ENCODE data around the gene RNPEP. TPM values are rescaled to one million over a fixed set of nuclear protein-coding genes. Genes with fewer than 3 reads are reported as not detected.

The RNPEP gene
- total RNA-seq (100 to 1,000 TPM in 3 of 5 donors, 10 to 100 TPM in 2; 23.3 to 900 (median 102) TPM), polyA plus RNA-seq (10 to 100 TPM; 31.6 to 38.6 (median 37.6) TPM)
- long read RNA-seq, donor 1, partial matches to known transcripts = 0 of 4 reads
- long read RNA-seq, donor 1, other reads (novel, unspliced or antisense) = 0 of 4 reads
- long read RNA-seq, donor 2, transcript RNPEP-201 (11 exons, 2,427 nt) = major isoform, 7 of 7 reads
- long read RNA-seq, donor 2, partial matches to known transcripts = 0 of 7 reads
- long read RNA-seq, donor 2, other reads (novel, unspliced or antisense) = 0 of 7 reads
- long read RNA-seq, donor 3, partial matches to known transcripts = 5 of 9 reads
- long read RNA-seq, donor 3, other reads (novel, unspliced or antisense) = 0 of 9 reads
- long read RNA-seq, donor 4 = 0 reads
- long read RNA-seq, donor 5, transcript RNPEP-201 (11 exons, 2,427 nt) = major isoform, 14 of 14 reads
- long read RNA-seq, donor 5, partial matches to known transcripts = 0 of 14 reads
- long read RNA-seq, donor 5, other reads (novel, unspliced or antisense) = 0 of 14 reads
- long read RNA-seq, donor 6 = 0 reads
- long read RNA-seq, donor 7, transcript RNPEP-201 (11 exons, 2,427 nt) = major isoform, 7 of 23 reads
- long read RNA-seq, donor 7, partial matches to known transcripts = 16 of 23 reads
- long read RNA-seq, donor 7, other reads (novel, unspliced or antisense) = 0 of 23 reads
- long read RNA-seq, donor 8, transcript RNPEP-201 (11 exons, 2,427 nt) = major isoform, 7 of 15 reads
- long read RNA-seq, donor 8, partial matches to known transcripts = 8 of 15 reads
- long read RNA-seq, donor 8, other reads (novel, unspliced or antisense) = 0 of 15 reads
- long read RNA-seq, donor 9, partial matches to known transcripts = 0 of 3 reads
- long read RNA-seq, donor 9, other reads (novel, unspliced or antisense) = 0 of 3 reads
- long read RNA-seq, donor 10, partial matches to known transcripts = 0 of 3 reads
- long read RNA-seq, donor 10, other reads (novel, unspliced or antisense) = 0 of 3 reads

GRCh38 chr1:201982623-201983379 lies at the start of gene RNPEP:
Gene RNPEP, plus strand, starts transcription at chr1:201982648. Its CDS starts 19 bp downstream, at chr1:201982667.
- 0 to 1% (median 0%) methylated on average over 40 to 80 of the region's 80 CpGs for WGBS, 5 donors
- no peak for TF ChIP-seq POLR2A (IDR thresholded peaks at IDR 0.05)
- peak in 2 of 3 donors; percentile 65 for TF ChIP-seq POLR2AphosphoS5 (IDR thresholded peaks at IDR 0.05)
- TF ChIP-seq EP300 (IDR thresholded peaks at IDR 0.05) = no peak
- TF ChIP-seq CTCF (IDR thresholded peaks at IDR 0.05) = peak in 1 of 7 experiments; percentile 6
- Histone ChIP-seq H3K4me3 (peak within 1 kb of the TSS; percentile 69 to 97 (median 94)), H3K4me1 (peaks cover 9 to 33% (median 26%) of the 10 kb centered on the region in 4 donors), H3K36me3 (peaks cover 0 to 5% (median 0%) of the 10 kb centered on the region in 4 donors), H3K27me3 (no peaks in the 10 kb centered on the region), H3K9me3 (no peaks in the 10 kb centered on the region), H3K27ac (peak within 1 kb of the TSS; percentile 87 to 97 (median 93))
- intact Hi-C loops (cut with DNase I; ENCODE audit: low total_unique reads) = no loop called here
- DNase-seq = peak; percentile 74 to 87

GRCh38 chr1:201933840-201934430 lies 48.5 kb upstream of the RNPEP start:
- Histone ChIP-seq H3K9me3 (no peaks in the 10 kb centered on the region), H3K27me3 (no peaks in the 10 kb centered on the region), H3K36me3 (peaks cover 0 to 18% (median 1%) of the 10 kb centered on the region in 4 donors), H3K4me1 (peaks cover 0 to 51% (median 13%) of the 10 kb centered on the region in 4 donors), H3K27ac (peak overlapping the region in 3 of 5 donors; percentile 49 to 91 (median 57)), H3K4me3 (no peak overlapping the region)
- TF ChIP-seq POLR2AphosphoS5 (IDR thresholded peaks at IDR 0.05) (peak in 1 of 3 donors; percentile 15), EP300 (IDR thresholded peaks at IDR 0.05) (no peak), POLR2A (IDR thresholded peaks at IDR 0.05) (no peak), CTCF (IDR thresholded peaks at IDR 0.05) (no peak)
- no peak for DNase-seq
- WGBS, 5 donors = 27 to 37% (median 31%) methylated on average over 5 of the region's 5 CpGs
- intact Hi-C loops (cut with DNase I; ENCODE audit: low total_unique reads) = no loop called here

- intact Hi-C loops (cut with DNase I; ENCODE audit: low total_unique reads) = no loop called here
- DNase-seq = no peak
- Histone ChIP-seq H3K27me3 (no peaks in the 10 kb centered on the region), H3K9me3 (no peaks in the 10 kb centered on the region), H3K27ac (peak overlapping the region; percentile 23 to 91 (median 72)), H3K4me3 (no peak overlapping the region), H3K4me1 (peaks cover 0 to 48% (median 15%) of the 10 kb centered on the region in 4 donors), H3K36me3 (no peaks in the 10 kb centered on the region)
- no peak for TF ChIP-seq EP300 (IDR thresholded peaks at IDR 0.05)
- peak in 2 of 3 donors; percentile 30 to 70 for TF ChIP-seq POLR2AphosphoS5 (IDR thresholded peaks at IDR 0.05)
- WGBS, 5 donors = 47 to 72% (median 62%) methylated on average over 5 of the region's 5 CpGs
Observed at GRCh38 chr1:201937624-201938213, 44.7 kb upstream of the RNPEP start.
